GM19239 (cell line): ENCODE measurements around the gene AGAP1.

Experiments
- DNase-seq: peaks from one replicate; pipeline ENCODE4 v3.0.0; 2011; ENCODE audit warnings: low spot score; ENCODE audit not compliant: insufficient read length
- FAIRE-seq: peaks from 2 replicates; lab custom pipeline; 2011; peaks lifted over from hg19 to GRCh38; lab: Jason Lieb, UNC

Gene AGAP1

DNA sequence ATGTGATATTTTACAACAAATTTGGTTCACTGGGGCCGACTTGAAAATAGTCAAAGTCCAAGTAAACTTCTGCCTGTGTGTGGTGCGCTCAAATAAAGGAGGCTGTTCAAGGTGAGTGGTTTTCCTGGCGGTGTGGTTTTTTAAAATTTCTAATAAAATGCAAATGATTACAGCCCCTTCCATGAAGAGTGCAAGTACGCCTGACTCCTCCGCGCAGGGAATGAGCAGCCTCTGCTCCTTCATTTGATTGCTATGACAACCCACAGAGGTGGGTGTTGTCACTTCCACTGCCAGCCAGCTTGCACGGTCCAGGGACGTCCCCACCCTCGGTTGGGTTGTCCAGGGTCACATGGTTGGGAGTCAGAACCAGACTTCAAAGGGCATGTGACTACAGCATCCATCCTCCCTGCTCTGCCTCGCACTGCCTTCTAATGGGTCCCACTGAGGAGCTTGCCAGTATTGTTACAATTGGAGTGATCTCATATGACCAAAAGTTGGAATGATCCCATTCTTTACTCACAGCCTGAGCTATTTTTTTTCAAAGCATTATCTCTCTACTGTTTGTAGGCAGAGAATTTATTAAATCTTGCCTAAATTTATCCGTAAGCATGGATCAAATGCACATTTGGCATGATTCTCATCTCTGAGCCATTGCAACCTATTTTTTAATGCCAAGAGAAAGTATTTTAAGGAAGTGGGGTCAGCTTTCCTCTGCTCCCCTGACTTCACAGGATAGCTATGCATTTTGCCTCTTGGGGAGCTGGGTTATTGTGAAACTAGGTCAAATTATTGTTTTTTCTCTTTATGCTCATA, 121.3 kb downstream of the AGAP1 start:
- FAIRE-seq (no peak), DNase-seq (no peak)

DNA sequence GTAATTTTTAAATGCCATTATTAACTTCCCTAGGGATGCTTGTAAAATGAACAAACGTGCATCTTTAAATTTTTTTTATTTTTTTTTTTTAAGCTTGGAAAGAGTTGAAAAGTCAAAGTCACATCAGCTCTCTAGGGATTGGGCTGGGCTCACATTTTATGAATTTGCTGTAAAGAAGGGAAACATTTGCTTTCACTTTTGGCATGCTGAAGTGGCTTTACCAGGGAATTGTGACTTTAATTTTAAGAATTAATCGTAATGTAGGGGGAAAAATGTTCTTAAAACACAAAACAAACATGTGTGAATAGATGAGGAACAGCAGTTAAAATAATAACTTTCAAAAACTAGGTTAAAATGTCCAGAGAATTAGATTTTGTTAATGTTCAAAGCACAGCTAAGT, 123.0 kb downstream of the AGAP1 start:
- FAIRE-seq, result no peak
- no peak for DNase-seq

DNA sequence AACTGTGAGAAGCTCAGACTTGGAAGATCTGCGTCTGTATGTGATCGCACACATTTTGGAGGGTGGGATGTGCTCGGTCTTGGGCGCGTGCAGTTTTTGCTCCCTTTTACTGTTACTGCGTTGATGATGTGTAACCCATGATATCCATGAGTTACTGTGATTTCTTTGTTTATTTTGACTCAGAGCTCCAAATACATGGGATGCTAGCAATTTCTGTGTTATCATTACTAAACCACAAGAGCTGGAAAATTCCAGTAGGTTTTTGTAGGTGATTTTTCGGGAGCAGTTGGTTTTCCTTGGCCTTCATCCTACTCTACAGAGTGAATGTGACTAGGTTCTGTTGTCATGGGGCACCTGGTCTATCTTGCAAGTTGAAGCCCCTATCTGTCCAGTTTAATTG, 124.2 kb downstream of the AGAP1 start:
- DNase-seq, result no peak
- no peak for FAIRE-seq

DNA sequence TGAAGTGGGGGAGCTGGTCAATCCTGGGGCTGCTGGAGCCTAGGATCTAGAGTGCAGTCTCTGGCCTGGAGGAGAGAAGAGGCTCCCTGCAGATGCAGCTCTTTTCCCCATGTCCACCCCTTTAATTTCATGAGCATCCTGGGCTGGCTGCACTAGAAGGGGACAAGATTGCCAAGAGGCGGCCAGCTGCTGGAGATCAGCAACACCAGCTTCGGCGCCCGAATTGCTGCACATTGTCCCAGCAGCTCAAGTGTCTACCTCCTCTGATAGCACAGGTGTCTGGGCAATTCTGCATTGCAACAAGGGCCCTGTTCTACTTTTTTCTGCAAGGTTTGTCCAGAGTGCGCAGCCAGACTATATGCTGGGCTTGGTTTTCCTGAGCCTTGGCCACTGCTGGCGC, 125.7 kb downstream of the AGAP1 start:
- DNase-seq (no peak), FAIRE-seq (no peak)

DNA sequence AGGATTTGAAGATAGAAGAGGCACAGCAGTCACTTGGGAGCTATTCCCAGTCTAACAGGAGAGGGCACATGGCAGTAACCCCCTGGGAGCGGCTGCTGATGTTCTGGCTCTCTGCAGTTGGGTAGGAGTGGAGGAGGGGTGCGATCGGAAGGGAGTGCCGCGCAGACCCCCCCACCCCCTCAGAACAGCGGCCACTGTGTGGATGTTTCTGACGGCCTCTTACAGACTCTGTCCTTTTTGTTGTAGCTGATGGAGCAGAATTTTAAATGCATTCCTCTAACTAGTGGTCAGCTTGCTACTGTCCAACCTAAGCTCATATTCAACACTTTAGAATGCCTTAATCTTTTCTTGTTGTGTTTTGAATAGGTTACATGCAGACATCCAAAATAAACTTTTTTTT, 127.9 kb downstream of the AGAP1 start:
- DNase-seq, result no peak
- no peak for FAIRE-seq

DNA sequence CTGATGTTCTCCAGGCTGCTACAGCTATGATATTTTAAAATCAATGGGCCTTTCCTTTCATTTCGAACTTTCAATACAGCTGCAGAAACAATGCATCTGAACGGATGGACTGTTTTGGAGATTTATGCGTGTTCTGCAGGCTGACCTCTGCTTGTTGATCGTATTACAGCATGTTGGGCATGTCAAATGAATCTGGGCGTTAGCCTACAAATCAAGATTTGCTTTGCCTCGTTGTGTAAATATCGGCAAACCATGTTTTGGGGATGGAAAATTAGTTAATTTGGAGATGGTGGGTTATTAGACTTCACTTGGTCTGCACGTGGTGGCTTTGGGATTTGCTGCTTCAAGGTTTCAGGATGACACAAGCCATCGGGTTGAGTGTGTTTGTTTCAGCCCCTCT, 129.3 kb downstream of the AGAP1 start:
- DNase-seq (no peak), FAIRE-seq (no peak)

DNA sequence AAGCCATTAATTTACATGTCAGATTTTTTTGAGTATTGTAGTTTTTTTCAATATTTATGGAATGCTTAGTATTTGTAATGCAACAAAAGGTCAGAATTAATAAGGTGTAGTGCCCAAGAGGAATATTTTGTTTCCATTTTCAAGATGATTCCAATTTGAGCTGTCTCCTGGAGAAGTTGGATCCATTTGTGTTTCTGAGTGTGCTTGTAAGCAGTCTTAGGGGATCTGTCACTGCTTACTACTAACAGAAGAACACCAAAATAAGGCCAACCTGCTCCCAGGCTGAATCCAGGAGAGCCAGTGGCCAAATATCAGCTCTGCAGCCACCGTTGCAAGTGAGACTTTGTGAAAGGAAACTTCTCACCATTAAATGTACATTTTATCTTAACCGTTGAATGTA, 129.9 kb downstream of the AGAP1 start:
- FAIRE-seq (no peak), DNase-seq (no peak)

DNA sequence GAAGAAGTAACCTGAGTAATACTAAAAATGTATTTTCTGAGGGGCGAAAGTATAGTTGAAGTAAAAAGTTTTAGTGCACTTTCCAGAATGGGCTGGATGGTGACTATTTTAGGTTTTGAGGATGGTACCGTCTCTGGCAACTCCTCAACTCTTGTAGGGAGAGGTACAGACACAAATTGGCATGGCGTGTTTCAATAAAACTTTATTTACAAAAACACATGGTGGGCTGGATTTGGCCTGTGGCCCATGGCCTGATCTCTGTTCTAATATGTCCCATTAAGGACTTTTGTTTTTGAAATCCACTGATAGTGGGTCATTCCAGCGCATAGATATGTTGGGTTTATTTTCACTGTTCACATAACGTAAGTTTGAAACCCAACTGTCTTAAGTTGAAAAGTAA, 132.8 kb downstream of the AGAP1 start:
- FAIRE-seq, result no peak

DNA sequence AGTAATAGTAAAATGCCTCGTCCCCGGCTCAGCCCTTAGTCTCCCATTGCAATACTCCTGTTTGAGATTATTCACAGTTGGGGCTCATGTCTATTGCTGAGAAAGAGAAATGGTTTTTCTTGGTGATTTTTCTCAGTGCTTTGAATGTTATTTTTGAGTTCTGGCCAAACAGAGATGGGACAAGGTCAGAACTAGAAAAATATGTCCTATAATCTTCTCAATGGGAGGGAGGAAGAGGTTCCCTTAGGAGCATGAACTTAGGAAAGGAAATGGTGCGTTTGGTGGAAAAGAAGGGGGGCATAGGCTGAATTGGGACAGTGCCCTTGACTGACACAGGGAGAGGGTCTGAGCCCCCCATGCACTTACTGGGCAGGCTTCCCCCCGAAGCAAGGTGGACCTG, 133.8 kb downstream of the AGAP1 start:
- DNase-seq (no peak), FAIRE-seq (no peak)

More for the DNA sequence above, 132.8 kb downstream of the AGAP1 start:
- DNase-seq, result no peak

DNA sequence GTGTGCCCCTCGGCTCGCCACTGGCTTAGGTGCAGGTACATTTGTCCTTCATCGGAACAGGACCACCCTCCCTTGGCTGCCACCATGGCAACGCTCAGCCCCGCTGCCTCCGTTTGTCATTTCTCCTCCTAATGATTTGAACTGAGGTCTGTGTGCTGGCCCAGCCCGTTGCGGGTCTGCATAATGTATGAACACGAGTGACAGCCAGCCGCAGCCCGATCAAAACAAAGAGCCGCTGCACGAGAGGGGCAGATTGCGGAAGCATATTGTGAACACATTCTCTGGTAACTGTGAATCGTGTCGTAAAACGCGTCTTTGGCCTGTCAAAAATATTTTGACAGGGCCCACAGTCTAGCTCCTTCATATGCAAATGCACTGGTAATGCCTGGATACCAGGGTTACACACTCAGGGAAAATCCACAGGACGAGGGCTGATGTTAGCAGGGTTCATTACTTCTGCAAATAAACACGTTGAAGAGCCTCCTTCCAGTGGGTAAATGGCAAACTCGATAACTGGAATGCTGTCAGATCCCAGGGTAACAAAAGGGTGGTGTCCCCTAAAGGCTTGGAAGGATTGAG, 137.0 kb downstream of the AGAP1 start:
- DNase-seq, result no peak
- FAIRE-seq, result no peak

DNA sequence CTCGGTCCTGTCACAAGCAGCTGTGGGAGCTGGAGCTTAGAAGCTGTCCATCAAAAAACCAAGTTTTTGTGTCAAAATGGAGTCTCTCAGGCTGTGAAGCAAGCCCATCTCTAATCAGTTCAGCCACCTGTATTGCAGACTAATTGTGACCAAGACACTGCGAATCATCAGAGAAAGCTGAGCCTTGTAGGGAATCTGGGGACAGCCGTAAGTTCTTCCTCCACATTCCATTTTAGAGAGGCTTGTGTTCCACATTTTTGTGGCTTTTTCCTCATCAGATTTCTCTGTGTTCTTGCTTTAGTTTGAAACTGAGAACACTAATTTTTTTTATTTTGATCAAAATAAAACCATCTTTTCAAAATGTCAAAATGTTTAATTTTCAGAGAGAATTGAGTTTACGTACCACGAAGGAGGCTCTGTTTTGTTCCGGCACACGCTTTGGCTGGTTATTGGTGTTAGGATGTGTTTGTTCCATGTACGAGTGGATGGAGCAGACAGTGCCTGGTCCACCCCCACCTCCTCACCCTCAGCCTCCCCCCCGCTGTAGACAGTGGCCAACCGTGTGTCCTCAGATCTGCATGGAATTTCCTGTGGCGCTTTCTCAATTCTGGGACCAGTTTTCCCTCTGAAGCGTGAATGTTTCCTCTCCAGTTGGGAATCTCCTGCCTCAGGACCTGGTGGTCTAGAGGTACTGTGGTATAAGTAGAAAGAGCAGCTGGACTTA, 140.8 kb downstream of the AGAP1 start:
- FAIRE-seq (no peak), DNase-seq (no peak)

DNA sequence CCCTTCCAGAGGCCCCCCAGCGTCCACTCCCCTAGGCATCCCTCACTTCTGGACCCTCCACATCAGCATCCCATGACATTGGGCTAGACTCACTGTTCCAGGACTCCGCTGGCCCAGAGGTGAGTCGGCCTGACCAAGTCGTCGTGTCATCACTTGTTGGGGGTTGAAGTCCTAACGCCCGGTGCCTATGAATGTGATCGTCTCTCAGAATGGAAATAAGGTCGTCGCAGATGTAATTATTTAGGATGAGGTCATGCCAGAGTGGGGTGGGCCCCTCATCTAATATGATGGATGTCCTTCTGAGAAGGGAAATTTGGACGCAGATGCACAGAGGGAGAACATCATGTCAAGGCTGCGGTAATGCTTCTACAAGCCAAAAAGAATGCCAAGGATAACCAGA, 142.7 kb downstream of the AGAP1 start:
- no peak for DNase-seq
- FAIRE-seq, result no peak

DNA sequence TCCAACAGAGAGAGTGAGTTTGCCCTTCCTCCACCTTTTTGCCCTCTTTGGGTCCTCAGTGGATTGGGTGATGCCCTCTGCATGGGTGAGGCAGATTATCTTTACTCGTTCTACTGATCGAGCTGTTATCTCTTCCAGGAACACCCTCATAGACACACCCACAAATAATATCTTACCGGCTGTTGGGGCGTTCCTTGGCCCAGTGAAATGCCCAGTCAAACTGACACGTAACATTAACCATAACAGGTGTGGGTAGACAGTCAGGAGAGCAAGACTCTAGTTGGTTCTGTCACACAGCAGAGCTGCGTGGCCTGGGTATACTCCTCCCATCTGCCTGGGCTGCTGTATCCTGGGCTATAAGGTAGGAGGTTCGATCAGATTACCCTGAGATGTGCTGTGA, 144.1 kb downstream of the AGAP1 start:
- FAIRE-seq (no peak), DNase-seq (no peak)

DNA sequence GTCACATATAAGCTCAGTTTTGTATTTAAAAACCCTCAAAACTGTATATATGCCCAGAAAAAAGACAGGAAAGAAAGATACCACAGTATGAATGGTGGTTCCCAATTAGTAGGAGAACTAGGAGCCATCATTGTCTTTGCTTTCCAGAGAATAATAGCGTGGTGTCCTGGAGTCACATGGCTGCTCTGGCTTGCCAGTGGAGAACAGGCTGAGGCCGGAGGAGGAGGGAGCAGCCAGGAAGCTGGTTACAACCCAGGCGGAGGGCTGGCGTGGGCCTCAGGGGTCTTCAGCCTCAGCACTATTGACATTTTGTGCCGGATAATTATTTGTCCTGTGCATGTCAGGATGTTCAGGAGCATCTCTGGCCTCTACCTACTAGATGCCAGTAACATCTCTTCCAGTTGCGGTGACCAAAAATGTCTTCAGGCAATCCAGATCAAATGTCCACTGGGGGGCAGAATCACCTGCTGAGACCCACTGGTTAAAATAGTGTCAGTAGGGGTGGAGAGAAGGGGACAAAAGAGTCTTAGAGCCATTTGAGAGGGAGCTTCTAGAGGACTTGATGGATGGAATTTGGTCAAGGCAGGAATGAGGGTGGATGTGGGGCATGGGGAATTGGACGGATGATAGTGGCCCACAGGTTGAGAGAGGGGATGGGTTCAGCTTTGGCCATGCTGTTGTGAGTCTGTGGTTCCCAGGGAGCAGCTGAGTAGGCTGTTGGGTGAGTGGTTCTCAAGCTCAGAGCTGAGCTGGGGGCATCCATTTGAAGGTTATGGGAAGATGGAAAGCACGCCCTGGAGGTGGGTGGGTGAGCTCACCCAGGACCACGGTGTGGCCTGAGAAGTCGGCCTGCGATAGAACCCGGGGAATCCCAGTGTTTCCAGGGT, 144.9 kb downstream of the AGAP1 start:
- DNase-seq, result no peak
- FAIRE-seq, result no peak

DNA sequence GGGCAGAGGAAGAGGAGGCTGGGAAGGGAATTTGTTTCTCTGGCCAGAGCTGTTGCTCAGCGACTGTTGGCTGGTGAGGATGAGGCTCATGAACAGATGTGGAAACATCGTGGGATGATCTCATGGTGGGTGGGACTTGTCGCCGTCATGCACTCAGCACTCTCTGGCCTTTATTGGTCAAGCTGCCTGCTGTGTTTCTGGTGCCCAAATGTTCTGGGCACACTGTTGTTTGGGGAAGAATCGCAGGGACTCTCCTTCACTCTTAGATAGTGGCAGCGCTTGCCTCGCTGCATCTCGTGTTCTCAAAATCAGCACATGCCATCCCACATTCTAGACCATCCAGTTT, 145.6 kb downstream of the AGAP1 start:
- FAIRE-seq (no peak), DNase-seq (no peak)

DNA sequence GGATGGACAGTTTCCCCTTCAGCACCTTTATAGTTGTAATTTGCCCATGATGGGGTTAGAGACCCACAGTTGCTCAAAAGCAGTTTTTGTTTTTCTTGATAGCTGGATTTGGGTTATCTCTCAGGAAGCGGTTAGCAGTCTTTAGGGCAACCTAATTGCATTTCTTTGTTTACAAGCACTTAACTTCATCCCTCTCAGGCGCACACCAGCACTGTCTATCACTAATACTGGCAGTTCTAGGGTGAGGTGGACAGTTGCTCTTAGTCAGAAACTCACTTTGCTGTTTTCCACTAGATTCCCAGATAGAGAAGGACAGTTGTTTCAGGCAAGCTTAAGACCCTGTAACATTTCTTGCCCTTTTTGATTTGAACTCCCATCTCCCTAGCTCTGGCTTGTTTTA, 146.0 kb downstream of the AGAP1 start:
- FAIRE-seq (no peak), DNase-seq (no peak)

DNA sequence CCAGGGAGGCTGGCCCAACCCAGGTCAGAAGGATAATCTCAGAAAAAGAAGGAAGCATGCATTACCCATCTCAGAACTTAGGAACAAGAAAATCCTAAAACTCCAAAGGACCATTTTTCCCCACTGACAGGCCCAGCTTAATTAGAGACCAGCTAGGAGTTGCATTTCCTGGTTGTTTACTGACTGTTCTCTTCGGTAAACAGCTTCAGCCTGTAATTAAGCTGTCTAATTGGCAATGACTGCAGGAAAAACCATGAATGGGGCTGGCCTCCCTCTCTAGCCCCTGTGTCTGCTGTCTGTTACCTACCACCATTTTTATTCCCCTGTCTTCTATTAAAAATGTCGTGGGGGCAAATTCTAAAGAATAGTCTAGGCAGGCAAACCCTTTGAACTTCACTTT, 146.5 kb downstream of the AGAP1 start:
- FAIRE-seq, result no peak
- no peak for DNase-seq

DNA sequence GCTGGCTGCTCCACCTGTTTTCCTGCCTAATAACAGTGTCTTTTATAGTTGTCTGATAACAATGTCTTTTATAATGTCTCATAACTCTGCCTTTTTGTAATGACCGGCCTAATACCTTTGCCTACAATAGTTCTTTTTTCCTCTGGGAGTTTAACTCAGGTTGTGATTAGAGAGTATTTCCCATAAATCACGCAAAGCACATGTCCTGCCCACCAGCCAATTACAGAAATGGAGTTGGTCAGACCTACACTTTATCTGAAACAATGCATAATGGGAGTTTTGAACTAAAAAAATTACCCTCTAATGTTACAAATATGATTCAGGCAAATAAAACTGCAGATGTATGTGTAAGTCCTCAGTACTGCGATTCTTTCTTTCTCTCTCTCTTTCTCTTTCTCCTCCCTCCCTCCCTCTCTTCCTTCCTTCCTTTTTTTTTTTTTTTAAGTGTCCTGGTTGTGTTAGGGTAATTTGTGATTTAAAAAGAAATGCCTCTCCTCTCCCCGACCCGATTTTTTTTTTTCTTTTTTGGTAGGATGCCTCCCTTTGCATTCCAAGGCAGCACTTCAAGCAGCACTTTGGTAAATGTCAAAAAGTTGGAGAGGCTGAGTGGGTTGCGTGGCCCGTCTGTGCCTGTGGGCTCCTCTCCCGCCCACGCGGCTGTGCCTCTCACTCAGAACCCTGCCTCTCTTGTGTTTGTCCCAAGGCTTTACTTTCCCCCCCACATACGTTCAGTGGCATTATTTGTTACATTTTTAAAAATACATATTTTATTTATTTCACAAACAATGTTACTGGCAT, 147.3 kb downstream of the AGAP1 start:
- FAIRE-seq, result no peak

DNA sequence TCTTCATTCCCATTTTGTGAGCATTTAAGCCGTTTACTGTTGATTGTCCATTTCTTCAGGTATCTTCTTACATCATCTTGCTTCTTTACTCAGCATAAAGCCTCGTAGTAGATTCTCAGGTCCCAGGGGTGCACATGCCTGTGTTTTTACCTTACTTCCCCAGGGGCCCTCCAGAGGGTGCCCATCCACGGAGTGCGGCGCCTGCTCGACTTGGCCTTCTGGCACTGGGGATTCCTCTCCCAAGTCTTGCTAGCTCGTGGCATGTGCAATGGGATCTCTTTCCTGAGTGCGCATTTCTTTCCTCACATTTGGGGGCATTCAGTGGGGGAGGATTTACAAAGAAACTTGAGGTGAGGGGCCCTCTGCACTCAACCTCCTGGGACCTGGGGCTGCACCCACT, 148.1 kb downstream of the AGAP1 start:
- FAIRE-seq (no peak), DNase-seq (no peak)

More for the DNA sequence above, 147.3 kb downstream of the AGAP1 start:
- no peak for DNase-seq
